GM23338 (cell line): Measurements from ENCODE around the gene IGFBP5. TPM values are rescaled to one million over a fixed set of nuclear protein-coding genes. Genes with fewer than 3 reads are reported as not detected.

Experiments
- ATAC-seq: fragments of 200-7000 bp; cut with Tn5 transposase; 3 replicates; pipeline ENCODE4 v1.9.1; 2020
- DNase-seq: peaks from one replicate; pipeline ENCODE4 v3.0.0-alpha.2; 2015; ENCODE audit warnings: low spot score
- H2AFZ ChIP-seq: fragments of 200-600 bp; sonication (generic); 2 replicates; pipeline ENCODE4 v1.8.0; 2016; ENCODE audit warnings: antibody characterized with exemption, mild to moderate bottlenecking, moderate library complexity
- H3F3A ChIP-seq: fragments of 200-600 bp; sonication (generic); replicated peaks from 2 replicates; pipeline ENCODE4 v1.8.0; 2017; ENCODE audit warnings: antibody characterized with exemption, mixed run types, low read depth
- H3K27ac ChIP-seq: fragments of 200-600 bp; sonication (generic); 2 replicates; pipeline ENCODE4 v1.6.1; 2016; ENCODE audit warnings: low read depth
- H3K27me3 ChIP-seq: fragments of 200-600 bp; sonication (generic); 2 replicates; pipeline ENCODE4 v1.8.0; 2016; ENCODE audit warnings: mild to moderate bottlenecking, mixed run types, moderate library complexity; ENCODE audit not compliant: insufficient read depth
- H3K36me3 ChIP-seq: fragments of 200-600 bp; sonication (generic); 2 replicates; pipeline ENCODE4 v1.8.0; 2016; ENCODE audit warnings: mild to moderate bottlenecking; ENCODE audit not compliant: insufficient read depth
- H3K4me1 ChIP-seq: fragments of 200-600 bp; sonication (generic); 2 replicates; pipeline ENCODE4 v1.8.0; 2016; ENCODE audit warnings: mild to moderate bottlenecking, moderate library complexity; ENCODE audit not compliant: insufficient read depth
- H3K4me2 ChIP-seq: fragments of 200-600 bp; sonication (generic); 2 replicates; pipeline ENCODE4 v1.7.1; 2017; ENCODE audit warnings: mixed run types
- H3K4me3 ChIP-seq: fragments of 200-600 bp; sonication (generic); 2 replicates; pipeline ENCODE4 v1.6.1; 2016; ENCODE audit warnings: mixed run types
- H3K79me2 ChIP-seq: fragments of 200-600 bp; sonication (generic); replicated peaks from 2 replicates; pipeline ENCODE4 v1.8.0; 2017; ENCODE audit warnings: mild to moderate bottlenecking; ENCODE audit not compliant: insufficient read depth
- H3K9me2 ChIP-seq: fragments of 200-600 bp; sonication (generic); 2 replicates; pipeline ENCODE4 v1.8.0; 2017; ENCODE audit not compliant: insufficient read depth
- H4K20me1 ChIP-seq: fragments of 200-600 bp; sonication (generic); replicated peaks from 2 replicates; pipeline ENCODE4 v1.8.0; 2017; ENCODE audit warnings: mild to moderate bottlenecking; ENCODE audit not compliant: insufficient read depth
- H3K27ac Mint-ChIP-seq: 2 replicates; pipeline ENCODE4 v1.8.0; 2020; ENCODE audit warnings: inconsistent platforms, mild to moderate bottlenecking, moderate library complexity, mixed read lengths
- H3K27me3 Mint-ChIP-seq: 3 replicates; pipeline ENCODE4 v1.8.0; 2022; ENCODE audit warnings: low read depth, mild to moderate bottlenecking, moderate library complexity, mixed read lengths, inconsistent platforms; ENCODE audit not compliant: insufficient read depth, poor library complexity
- H3K36me3 Mint-ChIP-seq: 3 replicates; pipeline ENCODE4 v1.8.0; 2021; ENCODE audit warnings: low read depth, mild to moderate bottlenecking, inconsistent platforms, moderate library complexity, mixed read lengths
- H3K4me1 Mint-ChIP-seq: 3 replicates; pipeline ENCODE4 v1.8.0; 2020; ENCODE audit warnings: mild to moderate bottlenecking, inconsistent platforms, mixed read lengths
- H3K4me3 Mint-ChIP-seq: 3 replicates; pipeline ENCODE4 v1.8.0; 2021; ENCODE audit warnings: moderate library complexity, mild to moderate bottlenecking, inconsistent platforms, mixed read lengths
- H3K9me3 Mint-ChIP-seq: 3 replicates; pipeline ENCODE4 v1.8.0; 2020; ENCODE audit warnings: moderate library complexity, mild to moderate bottlenecking, inconsistent platforms, mixed read lengths
- CREB1 ChIP-seq: fragments of 250-450 bp; sonication (Bioruptor Pico); IDR thresholded peaks from 2 replicates; pipeline ENCODE4 v1.5.0; 2020; ENCODE audit warnings: low read depth, mild to moderate bottlenecking, moderate library complexity
- CTCF ChIP-seq, 2 experiments: fragments of 200-600 bp in 1 of 2; sonication (generic) in 1 of 2; conservative IDR thresholded peaks; 2 replicates each; pipeline versions ENCODE4 v1.5.1 to v1.6.1; 2016 to 2017; ENCODE audit warnings: antibody characterized with exemption in 2 of 2, low read depth in 2 of 2, mild to moderate bottlenecking in 2 of 2, moderate library complexity in 1 of 2
- ETS1 ChIP-seq: IDR thresholded peaks from 2 replicates; pipeline ENCODE4 v1.6.1; 2016; ENCODE audit warnings: antibody characterized with exemption
- EZH2 ChIP-seq: fragments of 200-600 bp; sonication (generic); IDR thresholded peaks from one replicate; pipeline ENCODE4 v1.8.0; 2017; ENCODE audit warnings: antibody characterized with exemption, mild to moderate bottlenecking, low read depth; ENCODE audit not compliant: unreplicated experiment
- EZH2phosphoT487 ChIP-seq: fragments of 200-600 bp; sonication (generic); IDR thresholded peaks from one replicate; pipeline ENCODE4 v1.8.1; 2018; ENCODE audit warnings: antibody characterized with exemption; ENCODE audit not compliant: unreplicated experiment
- JUNB ChIP-seq: IDR thresholded peaks from one replicate; pipeline ENCODE4 v1.6.1; 2016; ENCODE audit warnings: antibody characterized with exemption; ENCODE audit not compliant: unreplicated experiment
- NANOG ChIP-seq: IDR thresholded peaks from 2 replicates; pipeline ENCODE4 v1.6.1; 2016; ENCODE audit warnings: antibody characterized with exemption, borderline replicate concordance
- POLR2AphosphoS5 ChIP-seq: IDR thresholded peaks from 2 replicates; pipeline ENCODE4 v1.6.1; 2016; ENCODE audit warnings: antibody characterized with exemption, low read depth
- REST ChIP-seq: IDR thresholded peaks from one replicate; pipeline ENCODE4 v1.6.1; 2018; ENCODE audit warnings: antibody characterized with exemption; ENCODE audit not compliant: unreplicated experiment
- STAT1 ChIP-seq: IDR thresholded peaks from one replicate; pipeline ENCODE4 v1.6.1; 2016; ENCODE audit warnings: antibody characterized with exemption; ENCODE audit not compliant: unreplicated experiment
- ZNF114 ChIP-seq: fragments of 250-450 bp; sonication (Bioruptor Pico); IDR thresholded peaks from 2 replicates; pipeline ENCODE4 v1.5.0; 2020; ENCODE audit warnings: mild to moderate bottlenecking, moderate library complexity
- ZNF331 ChIP-seq: fragments of 250-450 bp; sonication (Bioruptor Pico); IDR thresholded peaks from 2 replicates; pipeline ENCODE4 v1.5.0; 2020; ENCODE audit warnings: low read depth, mild to moderate bottlenecking, moderate library complexity
- ZNF462 ChIP-seq: fragments of 250-450 bp; sonication (Bioruptor Pico); IDR thresholded peaks from 2 replicates; pipeline ENCODE4 v1.5.0; 2020; ENCODE audit warnings: mild to moderate bottlenecking, moderate library complexity
- polyA plus RNA-seq: library from polyadenylated mRNA; unstranded; fragments of >200 nt; fragmentation: Nextera tagmentation; extraction: Ambion mirVana; gene quantifications from 2 replicates; pipeline ENCODE4 v1.2.1, GENCODE V29; 2016
- total RNA-seq: library from RNA; depleted of rRNA; stranded (reverse); fragments of >200 nt; shearing (Covaris generic); gene quantifications from 2 replicates; pipeline ENCODE4 v1.2.3, GENCODE V29; 2014

The IGFBP5 gene
- total and polyA plus RNA-seq, 2 experiments from 2014 or later = 0.70 to 2.5 TPM

- Mint-ChIP-seq H3K27ac (no peak overlapping the region), H3K27me3 (peaks cover 28% of the 10 kb centered on the region), H3K4me3 (peak overlapping the region; percentile 25; the same call in 1 of the 3 replicates), H3K4me1 (peaks cover 40% of the 10 kb centered on the region), H3K9me3 (no peaks in the 10 kb centered on the region), H3K36me3 (no peaks in the 10 kb centered on the region)
- Histone ChIP-seq H3F3A (0 out of 2 replicates have a peak, but pooled peaks cover 4% of the 10 kb centered on the region), H3K27me3 (peaks cover 37% of the 10 kb centered on the region), H3K4me1 (peaks cover 35% of the 10 kb centered on the region), H3K9me2 (no peaks in the 10 kb centered on the region), H3K79me2 (no peaks in the 10 kb centered on the region), H3K27ac (no peak overlapping the region), H3K4me2 (peak overlapping the region; percentile 62; the same call in 1 of the 2 replicates), H3K4me3 (no peak overlapping the region), H4K20me1 (no peaks in the 10 kb centered on the region), H2AFZ (no peak overlapping the region; the same call in 1 of the 2 replicates), H3K36me3 (no peaks in the 10 kb centered on the region)
- ATAC-seq = no peak
- DNase-seq = no peak
- TF ChIP-seq ZNF462 (CRISPR knock-in tag) (no peak), EZH2phosphoT487 (no peak), NANOG (no peak), JUNB (no peak), REST (no peak), STAT1 (no peak), EZH2 (no peak), CREB1 (CRISPR knock-in tag) (no peak), ETS1 (no peak), POLR2AphosphoS5 (no peak), ZNF114 (CRISPR knock-in tag) (no peak), CTCF (conservative IDR thresholded peaks at IDR 0.05; ENCODE audit: low read depth in 2 of 2) (no peak), ZNF331 (CRISPR knock-in tag) (no peak)
These were observed 6.0 kb downstream of the IGFBP5 start for GRCh38 chr2:216689397-216689796.
